GM12878 (cell line): ENCODE results near the gene SGCB. TPM values are rescaled to one million over a fixed set of nuclear protein-coding genes. Genes with fewer than 3 reads are reported as not detected.

Experiments used
- ATAC-seq: fragments of 200-7000 bp; cut with Tn5 transposase; 3 replicates; pipeline ENCODE4 v1.9.1; 2020; ENCODE audit warnings: mild to moderate bottlenecking, moderate library complexity
- BruUV-seq: library from RNA; stranded (reverse); fragments of 400-500 nt; replicated peaks from 2 replicates; lab custom pipeline; 2021; lab: Mats Ljungman, UMichigan
- CTCF ChIA-PET: fragments of 300-600 bp; sonication (Branson Sonifier 250); formaldehyde crosslinking; extraction: SDS; loops from one replicate; lab custom pipeline; 2021; ENCODE audit warnings: inconsistent platforms; lab: Yijun Ruan, JAX
- POLR2A ChIA-PET: fragments of 350-600 bp; formaldehyde crosslinking; extraction: SDS; loops from one replicate; lab custom pipeline; 2021; ENCODE audit warnings: inconsistent platforms; lab: Charles Lee
- RAD21 ChIA-PET: fragments of 300-600 bp; sonication (Branson Sonifier 250); formaldehyde crosslinking; loops from one replicate; lab custom pipeline; 2023; ENCODE audit warnings: antibody characterized with exemption; ENCODE audit not compliant: unreplicated experiment; lab: Charles Lee
- SMC1A ChIA-PET: fragments of 300-600 bp; sonication (Branson Sonifier 250); formaldehyde crosslinking; loops from one replicate; lab custom pipeline; 2023; ENCODE audit not compliant: unreplicated experiment, uncharacterized antibody; lab: Charles Lee
- DNase-seq: peaks from one replicate; pipeline ENCODE4 v3.0.0-alpha.2; 2011; ENCODE audit warnings: low read depth, low spot score
- FAIRE-seq: peaks from 3 replicates; lab custom pipeline; 2011; peaks lifted over from hg19 to GRCh38; lab: Jason Lieb, UNC
- H2AFZ ChIP-seq: 2 replicates; pipeline ENCODE4 v1.6.0; 2011; ENCODE audit warnings: low read depth, low read length, control low read depth; ENCODE audit not compliant: control insufficient read depth
- H3K27ac ChIP-seq: 2 replicates; pipeline ENCODE4 v1.5.1; 2011; ENCODE audit warnings: control low read depth; ENCODE audit not compliant: control insufficient read depth, insufficient read depth
- H3K27me3 ChIP-seq, 2 experiments: replicated peaks in 1 of 2; 2 replicates each; pipeline versions ENCODE4 v1.6.0 to v1.6.1; 2011; ENCODE audit warnings: low read length in 1 of 2; ENCODE audit not compliant: control insufficient read depth in 2 of 2, insufficient read depth in 2 of 2
- H3K36me3 ChIP-seq, 2 experiments: 2 replicates each; pipeline ENCODE4 v1.5.1; 2011; ENCODE audit warnings: low read length in 1 of 2; ENCODE audit not compliant: control insufficient read depth in 2 of 2, insufficient read depth in 2 of 2
- H3K4me1 ChIP-seq: 2 replicates; pipeline ENCODE4 v1.6.1; 2011; ENCODE audit warnings: mild to moderate bottlenecking, low read length, moderate library complexity, mixed read lengths; ENCODE audit not compliant: control insufficient read depth, insufficient read depth
- H3K4me2 ChIP-seq: 2 replicates; pipeline ENCODE4 v1.6.0; 2011; ENCODE audit warnings: control low read depth; ENCODE audit not compliant: control insufficient read depth, insufficient read depth
- H3K4me3 ChIP-seq: fragments of 200-600 bp; sonication (generic); 2 replicates; pipeline ENCODE4 v1.5.1; 2016
- H3K79me2 ChIP-seq: 2 replicates; pipeline ENCODE4 v1.6.0; 2011; ENCODE audit warnings: low read length; ENCODE audit not compliant: control insufficient read depth, insufficient read depth
- H3K9ac ChIP-seq: 2 replicates; pipeline ENCODE4 v1.8.0; 2011; ENCODE audit warnings: low read length, control low read depth, mixed read lengths; ENCODE audit not compliant: control insufficient read depth, insufficient read depth
- H3K9me3 ChIP-seq: replicated peaks from 3 replicates; pipeline ENCODE4 v1.5.1; 2011; ENCODE audit warnings: mild to moderate bottlenecking, low read length; ENCODE audit not compliant: control insufficient read depth, insufficient read depth
- H4K20me1 ChIP-seq: 2 replicates; pipeline ENCODE4 v1.6.0; 2011; ENCODE audit not compliant: control insufficient read depth, insufficient read depth
- GABPA ChIP-seq: IDR thresholded peaks from 2 replicates; pipeline ENCODE4 v1.6.1; 2014; ENCODE audit warnings: antibody characterized with exemption, low read depth, mild to moderate bottlenecking, inconsistent platforms
- NR2F1 ChIP-seq: fragments of 450-650 bp; conservative IDR thresholded peaks from 2 replicates; pipeline ENCODE4 v1.6.1; 2017; ENCODE audit warnings: mild to moderate bottlenecking
- TCF3 ChIP-seq: IDR thresholded peaks from 2 replicates; pipeline ENCODE4 v1.6.1; 2012; ENCODE audit warnings: low read depth, mild to moderate bottlenecking, low read length, borderline replicate concordance; ENCODE audit not compliant: insufficient read depth
- WGBS: methylation state at CpG from one replicate; pipeline ENCODE4 v1.1.6; 2016; ENCODE audit warnings: low lambda C conversion rate; ENCODE audit not compliant: insufficient replicate concordance, insufficient coverage; ENCODE audit errors: missing lambda C conversion rate; 5-methylcytosine and 5-hydroxymethylcytosine counted together
- in situ Hi-C: fragments of 300-500 bp; cut with MboI; formaldehyde crosslinking; loops from 9 replicates; pipeline ENCODE4 v1.14.3; 2018; ENCODE audit warnings: mixed read lengths
- intact Hi-C: fragments of 100-400 bp; cut with micrococcal nuclease; formaldehyde crosslinking; loops from one replicate; pipeline ENCODE4 v1.14.2; 2022; ENCODE audit not compliant: unreplicated experiment
- polyA plus RNA-seq, 11 experiments: library from polyadenylated mRNA; depleted of rRNA in 4 of 11; unstranded in 6 of 11; stranded (reverse) in 5 of 11; fragments of >200 nt; fragmentation: Nextera tagmentation in 4 of 11; fragmentation: Illumina TruSeq in 1 of 11; extraction: Ambion mirVana in 4 of 11; extraction: Trizol in 1 of 11; gene quantifications; 1 replicate in 1 of 11; 2 replicates in 10 of 11; pipeline versions ENCODE4 v1.2.1 to v1.2.3, GENCODE V29; 2011 to 2016; ENCODE audit warnings: inconsistent platforms in 2 of 11, missing spikeins in 2 of 11, low read depth in 1 of 11
- total RNA-seq, 4 experiments: library from RNA; depleted of rRNA in 3 of 4; stranded (reverse); fragments of >200 nt in 3 of 4; fragmentation: Illumina TruSeq in 1 of 4; extraction: Trizol in 1 of 4; gene quantifications; 2 replicates each; pipeline versions ENCODE4 v1.2.1 to v1.2.3, GENCODE V29; 2013 to 2021
- TF ChIP-seq, protein P1 (sequence below): IDR thresholded peaks from 2 replicates; pipeline ENCODE4 v1.6.1; 2012; ENCODE audit warnings: mild to moderate bottlenecking, low read depth, low read length
- TF ChIP-seq, protein P2 (sequence below): fragments of 450-650 bp; IDR thresholded peaks from 2 replicates; pipeline ENCODE4 v1.6.1; 2017; ENCODE audit warnings: mild to moderate bottlenecking

Gene SGCB
- total and polyA plus RNA-seq, 10 of the 15 experiments (the other 5 are each of a cell fraction or from before 2014, with no cell fraction given) = 4.7 to 13.2 (median 7.4) TPM

DNA sequence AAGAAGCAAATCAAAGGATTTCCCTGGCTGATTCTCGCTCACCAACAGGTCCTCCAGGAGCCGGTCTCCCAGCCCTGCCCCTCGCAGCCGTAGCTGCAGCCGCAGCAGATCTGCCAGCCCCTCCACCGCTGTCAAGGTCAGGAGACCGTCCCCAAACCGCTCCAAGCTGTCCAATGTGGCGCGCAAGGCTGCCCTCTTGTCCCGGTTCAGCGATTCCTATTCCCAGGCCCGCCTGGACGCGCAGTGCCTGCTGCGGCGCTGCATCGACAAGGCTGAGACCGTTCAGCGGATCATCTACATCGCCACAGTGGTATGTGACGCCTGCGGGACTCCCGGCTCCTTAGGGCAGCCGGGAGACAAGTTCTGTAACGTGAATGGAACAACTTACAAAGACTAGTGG is 38.6 kb upstream of the SGCB start (continued):
- TF ChIP-seq, protein P1, sequence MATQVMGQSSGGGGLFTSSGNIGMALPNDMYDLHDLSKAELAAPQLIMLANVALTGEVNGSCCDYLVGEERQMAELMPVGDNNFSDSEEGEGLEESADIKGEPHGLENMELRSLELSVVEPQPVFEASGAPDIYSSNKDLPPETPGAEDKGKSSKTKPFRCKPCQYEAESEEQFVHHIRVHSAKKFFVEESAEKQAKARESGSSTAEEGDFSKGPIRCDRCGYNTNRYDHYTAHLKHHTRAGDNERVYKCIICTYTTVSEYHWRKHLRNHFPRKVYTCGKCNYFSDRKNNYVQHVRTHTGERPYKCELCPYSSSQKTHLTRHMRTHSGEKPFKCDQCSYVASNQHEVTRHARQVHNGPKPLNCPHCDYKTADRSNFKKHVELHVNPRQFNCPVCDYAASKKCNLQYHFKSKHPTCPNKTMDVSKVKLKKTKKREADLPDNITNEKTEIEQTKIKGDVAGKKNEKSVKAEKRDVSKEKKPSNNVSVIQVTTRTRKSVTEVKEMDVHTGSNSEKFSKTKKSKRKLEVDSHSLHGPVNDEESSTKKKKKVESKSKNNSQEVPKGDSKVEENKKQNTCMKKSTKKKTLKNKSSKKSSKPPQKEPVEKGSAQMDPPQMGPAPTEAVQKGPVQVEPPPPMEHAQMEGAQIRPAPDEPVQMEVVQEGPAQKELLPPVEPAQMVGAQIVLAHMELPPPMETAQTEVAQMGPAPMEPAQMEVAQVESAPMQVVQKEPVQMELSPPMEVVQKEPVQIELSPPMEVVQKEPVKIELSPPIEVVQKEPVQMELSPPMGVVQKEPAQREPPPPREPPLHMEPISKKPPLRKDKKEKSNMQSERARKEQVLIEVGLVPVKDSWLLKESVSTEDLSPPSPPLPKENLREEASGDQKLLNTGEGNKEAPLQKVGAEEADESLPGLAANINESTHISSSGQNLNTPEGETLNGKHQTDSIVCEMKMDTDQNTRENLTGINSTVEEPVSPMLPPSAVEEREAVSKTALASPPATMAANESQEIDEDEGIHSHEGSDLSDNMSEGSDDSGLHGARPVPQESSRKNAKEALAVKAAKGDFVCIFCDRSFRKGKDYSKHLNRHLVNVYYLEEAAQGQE = no peak

DNA sequence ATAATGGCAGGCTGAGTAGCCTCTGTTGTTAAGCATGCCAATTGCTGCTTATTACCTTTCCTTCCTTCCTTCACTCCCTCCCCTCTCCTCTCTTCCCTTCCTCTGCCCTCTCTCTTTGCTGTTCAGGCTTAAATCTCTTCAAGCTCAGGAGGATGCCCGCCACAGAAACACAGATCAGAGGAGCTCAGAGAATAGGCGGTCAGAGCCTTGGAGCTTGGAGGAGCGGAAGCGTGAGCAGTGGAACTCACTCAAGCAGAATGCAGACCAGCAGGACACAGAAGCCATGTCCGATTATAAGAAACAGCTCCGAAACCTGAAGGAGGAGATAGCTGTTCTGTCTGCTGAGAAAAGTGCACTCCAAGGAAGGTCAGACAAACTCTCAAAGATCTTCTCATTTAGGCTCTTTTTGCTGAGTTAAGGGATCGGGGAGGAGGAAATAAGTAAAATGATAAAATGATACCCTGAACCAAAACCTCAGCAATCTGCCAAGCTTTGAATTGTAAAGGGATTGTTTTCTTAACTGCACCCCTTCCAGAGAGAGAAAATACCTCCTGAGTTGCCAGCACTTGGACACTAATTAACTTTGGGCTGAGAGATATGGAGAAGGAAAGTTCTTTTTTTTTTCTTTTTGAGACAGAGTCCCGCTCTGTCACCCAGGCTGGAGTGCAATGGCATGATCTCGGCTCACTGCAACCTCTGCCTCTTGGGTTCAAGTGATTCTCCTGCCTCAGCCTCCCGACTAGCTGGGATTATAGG is 33.9 kb upstream of the SGCB start:
- H2AFZ ChIP-seq = no peak overlapping the region
- peaks cover 0 to 3% of the 10 kb centered on the region in 2 experiments; a peak in 2 of 4 replicates for H3K27me3 ChIP-seq
- H3K4me3 ChIP-seq = no peak overlapping the region
- no peak overlapping the region for H3K27ac ChIP-seq
- no peaks in the 10 kb centered on the region for H3K9me3 ChIP-seq
- no peak overlapping the region for H3K9ac ChIP-seq
- CTCF ChIA-PET = interaction anchor here (0.6 kb wide), 1 partner anchor 121 kb away, joined by 3 read pairs; no protein-coding TSS in a partner anchor
- DNase-seq (no peak), ATAC-seq (no peak), FAIRE-seq (no peak)
- intact Hi-C loops = no loop called here
- RAD21 ChIA-PET = no interaction called here
- no peak for TF ChIP-seq NR2F1
- no peak for TF ChIP-seq TCF3
- no peak for TF ChIP-seq GABPA
- TF ChIP-seq, protein P2, sequence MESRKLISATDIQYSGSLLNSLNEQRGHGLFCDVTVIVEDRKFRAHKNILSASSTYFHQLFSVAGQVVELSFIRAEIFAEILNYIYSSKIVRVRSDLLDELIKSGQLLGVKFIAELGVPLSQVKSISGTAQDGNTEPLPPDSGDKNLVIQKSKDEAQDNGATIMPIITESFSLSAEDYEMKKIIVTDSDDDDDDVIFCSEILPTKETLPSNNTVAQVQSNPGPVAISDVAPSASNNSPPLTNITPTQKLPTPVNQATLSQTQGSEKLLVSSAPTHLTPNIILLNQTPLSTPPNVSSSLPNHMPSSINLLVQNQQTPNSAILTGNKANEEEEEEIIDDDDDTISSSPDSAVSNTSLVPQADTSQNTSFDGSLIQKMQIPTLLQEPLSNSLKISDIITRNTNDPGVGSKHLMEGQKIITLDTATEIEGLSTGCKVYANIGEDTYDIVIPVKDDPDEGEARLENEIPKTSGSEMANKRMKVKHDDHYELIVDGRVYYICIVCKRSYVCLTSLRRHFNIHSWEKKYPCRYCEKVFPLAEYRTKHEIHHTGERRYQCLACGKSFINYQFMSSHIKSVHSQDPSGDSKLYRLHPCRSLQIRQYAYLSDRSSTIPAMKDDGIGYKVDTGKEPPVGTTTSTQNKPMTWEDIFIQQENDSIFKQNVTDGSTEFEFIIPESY = no peak
- POLR2A ChIA-PET = no interaction called here
- H4K20me1 ChIP-seq = no peaks in the 10 kb centered on the region
- BruUV-seq = no TSS peak
- in situ Hi-C loops = no loop called here
- no peak overlapping the region for H3K4me2 ChIP-seq
- no peaks in the 10 kb centered on the region for H3K36me3 ChIP-seq
- SMC1A ChIA-PET = no interaction called here
- WGBS = 47% methylated on average over 10 of the region's 10 CpGs
- H3K79me2 ChIP-seq = no peaks in the 10 kb centered on the region
- H3K4me1 ChIP-seq = no peaks in the 10 kb centered on the region
